Spleen (tissue), 11 donors: ENCODE data around the gene SLIT3. TPM values are rescaled to one million over a fixed set of nuclear protein-coding genes. Genes with fewer than 3 reads are reported as not detected.

Source experiments
- DNase-seq: peaks from one replicate; pipeline ENCODE4 v3.0.0-alpha.2; 2020
- H3K27ac ChIP-seq, 8 donors: fragments of 200-600 bp; sonication (generic) in 7 of 8; 1 replicate in 4 of 8; 2 replicates in 4 of 8; pipeline versions ENCODE4 v1.5.0 to v1.8.0; 2016 to 2021; ENCODE audit warnings: inconsistent platforms in 4 of 8, mild to moderate bottlenecking in 4 of 8, moderate library complexity in 1 of 8
- H3K27me3 ChIP-seq, 7 donors: fragments of 200-600 bp; sonication (generic) in 6 of 7; replicated peaks in 1 of 7; 1 replicate in 4 of 7; 2 replicates in 3 of 7; pipeline versions ENCODE4 v1.5.0 to v1.8.0; 2016 to 2021; ENCODE audit warnings: inconsistent platforms in 3 of 7, mild to moderate bottlenecking in 1 of 7
- H3K36me3 ChIP-seq, 6 donors: fragments of 200-600 bp; sonication (generic) in 5 of 6; 1 replicate in 4 of 6; 2 replicates in 2 of 6; pipeline versions ENCODE4 v1.5.0 to v1.8.0; 2016 to 2021; ENCODE audit warnings: inconsistent platforms in 2 of 6
- H3K4me1 ChIP-seq, 6 donors: fragments of 200-600 bp; sonication (generic) in 5 of 6; 1 replicate in 3 of 6; 2 replicates in 3 of 6; pipeline versions ENCODE4 v1.5.0 to v1.8.0; 2016 to 2021; ENCODE audit warnings: inconsistent platforms in 3 of 6
- H3K4me3 ChIP-seq, 8 donors: fragments of 200-600 bp; sonication (generic) in 7 of 8; 1 replicate in 4 of 8; 2 replicates in 4 of 8; pipeline versions ENCODE4 v1.5.0 to v1.8.0; 2016 to 2021; ENCODE audit warnings: inconsistent platforms in 4 of 8, mild to moderate bottlenecking in 4 of 8, moderate library complexity in 2 of 8
- H3K9me3 ChIP-seq, 8 donors: fragments of 200-600 bp; sonication (generic) in 7 of 8; 1 replicate in 4 of 8; 2 replicates in 4 of 8; pipeline versions ENCODE4 v1.5.0 to v1.8.0; 2016 to 2021; ENCODE audit warnings: inconsistent platforms in 4 of 8
- POLR2A ChIP-seq, 3 donors: fragments of 450-650 bp; IDR thresholded peaks; one replicate each; pipeline ENCODE4 v1.5.1; 2017; ENCODE audit warnings: antibody characterized with exemption in 3 of 3, mild to moderate bottlenecking in 1 of 3
- POLR2AphosphoS5 ChIP-seq, 3 donors: sonication (generic); formaldehyde crosslinking; IDR thresholded peaks; one replicate each; pipeline ENCODE4 v1.5.1; 2017; ENCODE audit warnings: antibody characterized with exemption in 3 of 3
- WGBS, 5 donors: extraction: QIAGEN DNeasy Blood & Tissue Kit in 3 of 5; methylation state at CpG; one replicate each; pipeline versions ENCODE4 v1.1.5 to v1.1.7; 2013 to 2018; 5-methylcytosine and 5-hydroxymethylcytosine counted together
- intact Hi-C: fragments of 100-400 bp; cut with DNase I; formaldehyde crosslinking; loops from one replicate; pipeline ENCODE4 v1.15.0; 2023; ENCODE audit warnings: low total_unique reads
- polyA plus RNA-seq, 3 donors: library from polyadenylated mRNA; stranded (reverse); fragments of 200-250 nt; gene quantifications; one replicate each; pipeline ENCODE4 v1.2.1, GENCODE V29; 2013
- total RNA-seq, 7 donors: library from RNA; depleted of rRNA in 3 of 7; stranded (reverse); fragments of >200 nt in 3 of 7; fragmentation: NEBNext Ultra II Directional in 4 of 7; extraction: Animal tissue kit (Norgen Biotek cat#: 25700) in 4 of 7; gene quantifications; one replicate each; pipeline versions ENCODE4 v1.1.0 to v1.2.1, GENCODE V29; 2016 to 2021
- TF ChIP-seq, protein P1 (sequence below), 11 experiments: fragments of 200-600 bp in 7 of 11; fragments of 450-650 bp in 4 of 11; sonication (generic) in 4 of 11; IDR thresholded peaks in 8 of 11; conservative IDR thresholded peaks in 3 of 11; 1 replicate in 7 of 11; 2 replicates in 4 of 11; pipeline versions ENCODE4 v1.4.0 to v1.8.0; 2016 to 2021; ENCODE audit warnings: antibody characterized with exemption in 11 of 11, inconsistent platforms in 4 of 11, mild to moderate bottlenecking in 1 of 11
- donor health status: healthy with polysubstance abuse.
- donor health status: DM: no; HTN: no; CAD: no; lungs with moderate emphysema.
- donor health status: DM: no; HTN: no; CAD: no.
- donor health status: Bipolar disorder and iron deficiency.
- donor health status: healthy.
- donor health status: DM: no; HTN: no; CAD: no.
- donor health status: DM: yes; HTN: yes; CAD: no.

Gene SLIT3
- total and polyA plus RNA-seq, 10 donors = 0.33 to 54.0 (median 13.2) TPM

DNA sequence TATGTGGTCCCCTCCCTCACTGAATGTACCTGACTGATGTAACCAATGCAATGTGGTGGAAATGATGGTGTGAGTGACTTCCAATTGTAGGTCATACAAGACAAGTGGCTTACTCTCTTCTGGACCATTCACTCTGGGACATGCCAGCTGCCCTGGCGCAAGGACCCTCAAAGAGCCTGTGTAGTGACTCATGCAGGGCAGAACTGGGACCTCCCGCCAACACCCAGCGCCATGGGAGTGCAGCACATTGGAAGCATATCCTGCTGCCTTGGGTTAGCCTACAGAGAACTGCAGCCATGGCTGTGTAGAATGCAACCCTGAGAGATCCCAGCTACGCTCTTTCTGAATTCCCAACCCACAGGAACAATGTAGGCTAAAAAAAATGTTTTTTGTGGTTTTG lies 631.8 kb downstream of the SLIT3 start:
- no peaks in the 10 kb centered on the region for H3K27me3 ChIP-seq
- no peak overlapping the region for H3K4me3 ChIP-seq
- peak; percentile 58 for DNase-seq
- TF ChIP-seq POLR2A (IDR thresholded peaks at IDR 0.05) (no peak), POLR2AphosphoS5 (IDR thresholded peaks at IDR 0.05) (no peak)
- TF ChIP-seq, protein P1, sequence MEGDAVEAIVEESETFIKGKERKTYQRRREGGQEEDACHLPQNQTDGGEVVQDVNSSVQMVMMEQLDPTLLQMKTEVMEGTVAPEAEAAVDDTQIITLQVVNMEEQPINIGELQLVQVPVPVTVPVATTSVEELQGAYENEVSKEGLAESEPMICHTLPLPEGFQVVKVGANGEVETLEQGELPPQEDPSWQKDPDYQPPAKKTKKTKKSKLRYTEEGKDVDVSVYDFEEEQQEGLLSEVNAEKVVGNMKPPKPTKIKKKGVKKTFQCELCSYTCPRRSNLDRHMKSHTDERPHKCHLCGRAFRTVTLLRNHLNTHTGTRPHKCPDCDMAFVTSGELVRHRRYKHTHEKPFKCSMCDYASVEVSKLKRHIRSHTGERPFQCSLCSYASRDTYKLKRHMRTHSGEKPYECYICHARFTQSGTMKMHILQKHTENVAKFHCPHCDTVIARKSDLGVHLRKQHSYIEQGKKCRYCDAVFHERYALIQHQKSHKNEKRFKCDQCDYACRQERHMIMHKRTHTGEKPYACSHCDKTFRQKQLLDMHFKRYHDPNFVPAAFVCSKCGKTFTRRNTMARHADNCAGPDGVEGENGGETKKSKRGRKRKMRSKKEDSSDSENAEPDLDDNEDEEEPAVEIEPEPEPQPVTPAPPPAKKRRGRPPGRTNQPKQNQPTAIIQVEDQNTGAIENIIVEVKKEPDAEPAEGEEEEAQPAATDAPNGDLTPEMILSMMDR (IDR thresholded peaks at IDR 0.05 in 8 of 11, conservative IDR thresholded peaks at IDR 0.05 in 3 of 11) = no peak
- no peaks in the 10 kb centered on the region for H3K9me3 ChIP-seq
- peaks cover 0 to 8% (median 0%) of the 10 kb centered on the region in 6 donors for H3K36me3 ChIP-seq
- intact Hi-C loops = no loop called here
- H3K27ac ChIP-seq = no peak overlapping the region
- H3K4me1 ChIP-seq = no peaks in the 10 kb centered on the region
- 83 to 100% (median 93%) methylated on average over 3 to 4 of the region's 4 CpGs for WGBS, 5 donors

- 80 to 94% (median 91%) methylated on average over 1 of the region's 1 CpG for WGBS, 5 donors
- intact Hi-C loops = no loop called here
- Histone ChIP-seq H3K4me1 (no peaks in the 10 kb centered on the region), H3K4me3 (no peak overlapping the region), H3K36me3 (peaks cover 0 to 8% (median 0%) of the 10 kb centered on the region in 6 donors), H3K27ac (no peak overlapping the region), H3K9me3 (no peaks in the 10 kb centered on the region), H3K27me3 (no peaks in the 10 kb centered on the region)
- TF ChIP-seq POLR2A (IDR thresholded peaks at IDR 0.05) (no peak), POLR2AphosphoS5 (IDR thresholded peaks at IDR 0.05) (no peak)
- TF ChIP-seq, protein P1 (IDR thresholded peaks at IDR 0.05 in 8 of 11, conservative IDR thresholded peaks at IDR 0.05 in 3 of 11) = no peak
- peak; percentile 49 for DNase-seq
Observed at GRCh38 chr5:168668078-168668477, 632.9 kb downstream of the SLIT3 start.

GRCh38 chr5:168667301-168667840 lies 633.6 kb downstream of the SLIT3 start:
- TF ChIP-seq, protein P1 (IDR thresholded peaks at IDR 0.05 in 8 of 11, conservative IDR thresholded peaks at IDR 0.05 in 3 of 11) = no peak
- TF ChIP-seq POLR2AphosphoS5 (IDR thresholded peaks at IDR 0.05) (no peak), POLR2A (IDR thresholded peaks at IDR 0.05) (no peak)
- WGBS, 5 donors = 83 to 95% (median 89%) methylated on average over 4 of the region's 4 CpGs
- peaks cover 0 to 8% (median 0%) of the 10 kb centered on the region in 6 donors for H3K36me3 ChIP-seq
- H3K27ac ChIP-seq = no peak overlapping the region
- no peak overlapping the region for H3K4me3 ChIP-seq
- H3K9me3 ChIP-seq = no peaks in the 10 kb centered on the region
- intact Hi-C loops = no loop called here
- H3K27me3 ChIP-seq = no peaks in the 10 kb centered on the region
- DNase-seq = peak; percentile 16
- no peaks in the 10 kb centered on the region for H3K4me1 ChIP-seq

DNA sequence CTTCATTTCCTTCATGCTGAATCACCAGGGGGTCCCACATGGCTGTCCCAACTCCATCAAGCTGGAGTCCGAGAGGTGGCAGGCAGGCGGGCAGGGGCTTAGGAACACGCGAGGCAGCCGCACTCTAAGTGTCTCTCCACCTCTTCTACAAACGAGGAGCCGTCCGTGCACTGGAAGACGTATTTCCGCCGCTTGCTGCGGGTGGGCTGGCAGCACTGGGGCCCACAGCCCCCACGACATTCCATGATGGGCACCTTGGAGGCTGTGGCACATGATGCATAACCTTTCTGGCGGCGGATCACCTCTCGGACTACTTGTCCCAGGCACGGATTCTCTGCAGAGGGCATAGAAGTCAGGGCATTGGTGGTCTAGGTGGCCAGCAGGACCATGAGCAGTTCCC lies 634.6 kb downstream of the SLIT3 start:
- no peak for TF ChIP-seq POLR2AphosphoS5 (IDR thresholded peaks at IDR 0.05)
- no peak for TF ChIP-seq POLR2A (IDR thresholded peaks at IDR 0.05)
- TF ChIP-seq, protein P1 (IDR thresholded peaks at IDR 0.05 in 8 of 11, conservative IDR thresholded peaks at IDR 0.05 in 3 of 11) = no peak
- 91 to 94% (median 93%) methylated on average over 17 of the region's 17 CpGs for WGBS, 5 donors
- no peak overlapping the region for H3K27ac ChIP-seq
- H3K27me3 ChIP-seq = no peaks in the 10 kb centered on the region
- DNase-seq = peak; percentile 63
- intact Hi-C loops = no loop called here
- no peaks in the 10 kb centered on the region for H3K4me1 ChIP-seq
- peaks cover 0 to 7% (median 0%) of the 10 kb centered on the region in 6 donors for H3K36me3 ChIP-seq
- no peaks in the 10 kb centered on the region for H3K9me3 ChIP-seq
- H3K4me3 ChIP-seq = no peak overlapping the region
